Mucosa of rectum (tissue), 2 donors: Measurements from ENCODE around the gene TUBB6.

Experiments used
- H3K27ac ChIP-seq, 2 donors: one replicate each; pipeline ENCODE4 v1.7.0; 2013; ENCODE audit warnings: inconsistent platforms in 2 of 2, low read depth in 2 of 2, low read length in 2 of 2
- H3K27me3 ChIP-seq, 2 donors: one replicate each; pipeline ENCODE4 v1.7.0; 2013; ENCODE audit warnings: low read length in 2 of 2; ENCODE audit not compliant: control insufficient read depth in 2 of 2, insufficient read depth in 2 of 2
- H3K36me3 ChIP-seq, 2 donors: one replicate each; pipeline ENCODE4 v1.7.0; 2013; ENCODE audit warnings: low read length in 2 of 2; ENCODE audit not compliant: control insufficient read depth in 2 of 2, insufficient read depth in 2 of 2
- H3K4me1 ChIP-seq, 2 donors: one replicate each; pipeline ENCODE4 v1.7.0; 2013; ENCODE audit warnings: low read length in 2 of 2, mild to moderate bottlenecking in 1 of 2; ENCODE audit not compliant: control insufficient read depth in 2 of 2, insufficient read depth in 2 of 2
- H3K4me3 ChIP-seq, 2 donors: one replicate each; pipeline ENCODE4 v1.7.0; 2013; ENCODE audit warnings: low read length in 2 of 2
- H3K9ac ChIP-seq, 2 donors: one replicate each; pipeline ENCODE4 v1.7.0; 2013; ENCODE audit warnings: low read length in 2 of 2, low read depth in 1 of 2, mild to moderate bottlenecking in 1 of 2
- H3K9me3 ChIP-seq, 2 donors: one replicate each; pipeline ENCODE4 v1.7.0; 2013; ENCODE audit warnings: low read length in 2 of 2; ENCODE audit not compliant: control insufficient read depth in 2 of 2
- donor health status: healthy.
- donor health status: Normal muscosa, but diverticular disease.

Gene TUBB6

DNA sequence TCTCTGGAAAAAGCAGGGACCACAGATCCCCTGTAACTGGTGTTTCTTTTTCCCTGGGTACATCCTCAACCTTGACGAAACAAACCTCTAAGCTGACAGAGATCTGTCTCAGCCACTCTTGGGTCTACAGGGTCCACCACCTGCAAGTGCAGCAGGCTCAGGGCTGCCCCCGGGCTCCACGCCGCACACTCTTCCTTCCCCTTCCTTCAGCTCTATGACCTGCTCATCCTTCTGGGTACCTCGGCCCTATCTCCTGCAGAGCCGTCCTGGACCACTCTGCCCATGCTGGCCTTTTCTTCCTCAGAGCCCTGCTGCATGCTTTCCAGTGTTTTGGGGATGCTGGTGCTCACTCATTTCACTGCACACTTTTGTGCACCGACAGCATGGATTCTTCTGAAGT is 27.5 kb downstream of the TUBB6 start:
- no peak overlapping the region for H3K27ac ChIP-seq
- no peaks in the 10 kb centered on the region for H3K9me3 ChIP-seq
- H3K9ac ChIP-seq = no peak overlapping the region
- no peaks in the 10 kb centered on the region for H3K4me1 ChIP-seq
- peaks cover 36 to 46% of the 10 kb centered on the region in 2 donors for H3K36me3 ChIP-seq
- H3K4me3 ChIP-seq = no peak overlapping the region
- H3K27me3 ChIP-seq = no peaks in the 10 kb centered on the region

DNA sequence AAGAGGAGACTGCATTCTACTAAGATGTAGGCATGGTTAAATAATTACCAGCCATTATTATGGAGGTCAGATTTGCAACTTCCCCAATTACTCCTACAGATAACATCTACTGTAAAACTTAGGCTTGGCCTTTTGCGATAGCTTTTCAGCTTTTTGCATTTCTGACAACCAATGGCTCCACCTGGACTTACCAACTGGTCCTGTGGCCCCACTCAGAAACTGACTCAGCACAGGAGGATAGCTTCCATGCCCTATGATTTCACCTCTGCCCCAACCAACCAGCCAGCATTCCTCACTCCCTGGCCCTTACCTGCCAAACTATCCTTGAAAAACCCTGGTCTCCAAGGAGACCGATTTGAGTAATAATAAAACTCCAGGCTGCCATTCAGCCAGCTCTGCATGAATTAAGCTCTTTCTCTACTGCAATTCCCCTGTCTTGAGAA is 28.2 kb downstream of the TUBB6 start:
- H3K9me3 ChIP-seq = no peaks in the 10 kb centered on the region
- H3K27me3 ChIP-seq = no peaks in the 10 kb centered on the region
- H3K4me1 ChIP-seq = no peaks in the 10 kb centered on the region
- no peak overlapping the region for H3K9ac ChIP-seq
- no peak overlapping the region for H3K27ac ChIP-seq
- H3K36me3 ChIP-seq = peaks cover 37 to 41% of the 10 kb centered on the region in 2 donors
- H3K4me3 ChIP-seq = no peak overlapping the region

DNA sequence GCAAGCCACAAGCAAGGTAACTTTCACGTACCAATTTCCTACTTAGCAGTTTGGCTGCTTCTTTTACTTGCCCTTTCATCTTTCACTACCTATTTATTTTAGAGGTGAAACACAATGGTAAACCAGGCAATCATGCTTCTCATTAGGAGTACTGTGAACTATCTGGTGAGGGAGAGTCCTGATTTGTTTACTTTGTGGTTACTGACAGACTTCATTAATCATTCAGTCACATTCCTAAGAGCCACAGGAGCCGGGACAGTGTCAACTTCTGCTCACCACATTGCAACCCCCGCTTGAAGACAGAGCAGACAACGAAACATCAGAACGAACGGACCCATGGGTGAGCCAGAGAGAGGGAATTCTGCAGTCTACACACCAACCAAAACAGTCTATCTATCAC is 28.8 kb downstream of the TUBB6 start:
- H3K9me3 ChIP-seq = no peaks in the 10 kb centered on the region
- H3K36me3 ChIP-seq = peaks cover 44 to 48% of the 10 kb centered on the region in 2 donors
- H3K27me3 ChIP-seq = no peaks in the 10 kb centered on the region
- H3K27ac ChIP-seq = no peak overlapping the region
- no peaks in the 10 kb centered on the region for H3K4me1 ChIP-seq
- H3K4me3 ChIP-seq = no peak overlapping the region
- H3K9ac ChIP-seq = no peak overlapping the region

DNA sequence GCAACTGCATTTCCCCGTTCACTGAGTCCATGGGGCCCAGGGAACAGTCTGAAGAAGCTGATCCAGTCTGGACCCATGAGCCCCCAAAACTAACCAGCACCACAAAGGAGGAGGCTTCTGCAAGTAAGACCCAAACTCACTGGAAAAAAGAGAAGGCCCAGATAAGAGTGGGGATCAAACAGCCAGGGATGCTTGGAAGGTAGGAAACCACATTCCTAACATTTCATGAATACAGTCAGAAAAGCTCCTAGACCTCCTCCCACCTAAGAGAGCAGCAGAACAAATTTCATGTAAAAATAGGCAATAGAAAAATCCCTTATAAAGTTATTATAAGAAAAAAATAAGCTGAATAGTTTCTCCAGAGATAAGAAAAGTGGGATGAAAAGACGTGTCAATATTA is 30.3 kb downstream of the TUBB6 start:
- Histone ChIP-seq H3K36me3 (peaks cover 58 to 59% of the 10 kb centered on the region in 2 donors), H3K9me3 (no peaks in the 10 kb centered on the region), H3K27ac (no peak overlapping the region)

DNA sequence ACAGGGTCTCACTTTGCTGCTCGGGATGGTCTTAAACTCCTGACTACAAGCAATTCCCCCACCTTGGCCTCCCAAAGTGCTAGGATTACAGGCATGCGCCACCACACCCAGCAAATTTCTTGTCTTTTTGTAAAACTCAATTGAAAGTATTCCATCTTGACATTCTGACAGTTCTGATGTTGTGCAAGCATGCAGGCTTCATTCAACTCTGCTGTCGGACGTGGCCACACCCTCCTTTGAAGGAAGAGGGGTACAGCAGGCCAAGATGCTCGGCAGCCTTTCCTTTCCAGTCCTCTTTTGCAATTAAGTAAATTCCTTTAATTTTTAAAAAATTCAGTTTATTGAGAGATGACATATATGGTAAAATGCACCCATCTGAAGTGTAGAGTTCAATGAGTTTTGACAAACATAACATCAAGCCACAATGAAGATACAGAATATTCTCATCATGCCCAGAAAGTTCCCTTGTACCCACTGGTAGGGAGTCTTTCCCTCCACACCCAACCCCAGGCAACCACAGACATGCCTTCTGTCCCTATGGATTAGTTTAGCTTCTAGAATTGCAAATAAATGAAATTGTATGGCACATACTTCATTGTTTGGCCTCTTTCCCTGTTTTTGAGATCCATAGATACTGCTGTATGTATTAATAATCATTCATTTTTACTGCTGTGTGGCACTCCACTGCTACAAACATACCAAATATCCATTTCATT is 33.1 kb downstream of the TUBB6 start:
- H3K27ac ChIP-seq = no peak overlapping the region
- peaks cover 58 to 66% of the 10 kb centered on the region in 2 donors for H3K36me3 ChIP-seq

More for the DNA sequence above, 30.3 kb downstream of the TUBB6 start:
- Histone ChIP-seq H3K9ac (no peak overlapping the region), H3K4me1 (no peaks in the 10 kb centered on the region), H3K4me3 (no peak overlapping the region), H3K27me3 (no peaks in the 10 kb centered on the region)

DNA sequence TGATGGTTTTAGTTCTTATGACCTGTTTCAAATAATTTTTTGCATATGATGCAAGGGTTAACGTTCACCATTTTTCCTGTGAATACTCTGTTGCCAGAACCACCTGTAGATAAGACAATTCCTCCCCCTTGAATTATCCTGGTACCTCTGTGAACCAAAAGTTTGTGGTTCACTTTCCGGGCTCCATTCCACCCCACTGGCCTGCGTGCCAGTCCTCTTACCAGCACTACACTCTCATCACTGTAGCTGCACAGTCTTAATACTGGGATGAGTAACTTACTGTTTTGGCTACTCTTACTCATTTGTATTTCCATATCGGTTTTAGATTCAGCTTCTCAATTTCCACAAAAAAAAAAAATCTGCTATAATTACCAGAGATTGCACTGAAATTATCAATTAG is 34.6 kb downstream of the TUBB6 start:
- H3K9ac ChIP-seq = no peak overlapping the region
- peaks cover 55 to 64% of the 10 kb centered on the region in 2 donors for H3K36me3 ChIP-seq
- no peaks in the 10 kb centered on the region for H3K27me3 ChIP-seq
- no peak overlapping the region for H3K27ac ChIP-seq
- no peaks in the 10 kb centered on the region for H3K4me1 ChIP-seq
- H3K4me3 ChIP-seq = no peak overlapping the region
- H3K9me3 ChIP-seq = no peaks in the 10 kb centered on the region

More for the DNA sequence above, 33.1 kb downstream of the TUBB6 start:
- no peaks in the 10 kb centered on the region for H3K4me1 ChIP-seq
- no peaks in the 10 kb centered on the region for H3K27me3 ChIP-seq
- H3K4me3 ChIP-seq = no peak overlapping the region
- no peak overlapping the region for H3K9ac ChIP-seq
- H3K9me3 ChIP-seq = no peaks in the 10 kb centered on the region

DNA sequence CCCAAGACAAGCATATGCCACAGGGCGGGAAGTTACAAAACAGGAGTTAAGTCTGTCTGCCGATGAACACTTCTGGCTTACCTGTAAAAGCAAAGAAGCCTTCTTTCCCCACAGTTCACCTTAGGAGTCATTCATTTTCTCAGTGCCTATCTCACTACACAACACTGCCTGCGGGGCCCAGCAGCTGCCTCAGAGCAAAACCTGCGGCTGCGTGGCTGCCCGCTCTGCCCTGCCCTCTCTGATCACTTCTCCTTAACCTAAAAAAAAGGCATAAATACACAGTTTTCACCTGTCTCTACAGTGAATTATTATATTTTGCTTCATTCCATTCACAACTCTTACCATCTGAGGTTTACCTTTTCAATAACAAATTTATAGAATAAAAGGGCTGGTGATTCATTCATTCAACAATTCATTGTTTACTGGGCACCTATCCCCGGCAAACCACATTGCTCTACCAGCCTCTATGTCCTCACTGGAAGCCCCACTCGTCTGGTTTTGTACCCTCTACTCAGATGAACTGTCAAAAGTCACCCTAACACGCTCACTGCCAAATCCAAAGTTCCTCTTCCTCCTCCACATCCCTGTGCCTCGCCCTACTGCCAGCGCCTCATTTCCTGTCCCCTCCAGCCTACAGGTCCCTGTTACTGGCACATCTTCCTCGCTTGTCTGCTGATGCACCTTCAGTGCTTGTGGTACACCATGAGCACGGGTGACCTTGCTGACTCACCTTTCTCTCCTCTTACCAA is 37.6 kb downstream of the TUBB6 start:
- Histone ChIP-seq H3K27ac (no peak overlapping the region), H3K9me3 (no peaks in the 10 kb centered on the region), H3K4me1 (peaks cover 0 to 2% of the 10 kb centered on the region in 2 donors), H3K4me3 (no peak overlapping the region), H3K27me3 (no peaks in the 10 kb centered on the region), H3K36me3 (peaks cover 67 to 70% of the 10 kb centered on the region in 2 donors), H3K9ac (no peak overlapping the region)

DNA sequence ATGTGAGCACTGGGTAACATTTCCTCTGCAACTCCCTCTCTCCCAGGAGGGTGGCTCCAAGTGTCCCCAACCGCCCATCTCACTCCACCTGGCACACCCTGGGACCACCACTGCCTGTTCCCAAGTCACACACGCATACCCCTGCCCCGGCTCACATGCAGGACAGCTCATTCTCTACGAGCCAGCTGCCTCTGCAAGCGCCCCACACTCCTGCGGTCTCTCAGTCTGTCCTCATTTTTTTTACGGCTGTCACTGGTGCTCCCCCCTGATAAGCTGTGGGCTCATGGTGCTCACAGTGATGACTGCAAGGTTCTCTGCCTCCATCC is 38.2 kb downstream of the TUBB6 start:
- Histone ChIP-seq H3K9ac (no peak overlapping the region), H3K27ac (no peak overlapping the region), H3K4me3 (no peak overlapping the region), H3K27me3 (no peaks in the 10 kb centered on the region), H3K9me3 (no peaks in the 10 kb centered on the region), H3K36me3 (peaks cover 71 to 72% of the 10 kb centered on the region in 2 donors), H3K4me1 (peaks cover 0 to 2% of the 10 kb centered on the region in 2 donors)

DNA sequence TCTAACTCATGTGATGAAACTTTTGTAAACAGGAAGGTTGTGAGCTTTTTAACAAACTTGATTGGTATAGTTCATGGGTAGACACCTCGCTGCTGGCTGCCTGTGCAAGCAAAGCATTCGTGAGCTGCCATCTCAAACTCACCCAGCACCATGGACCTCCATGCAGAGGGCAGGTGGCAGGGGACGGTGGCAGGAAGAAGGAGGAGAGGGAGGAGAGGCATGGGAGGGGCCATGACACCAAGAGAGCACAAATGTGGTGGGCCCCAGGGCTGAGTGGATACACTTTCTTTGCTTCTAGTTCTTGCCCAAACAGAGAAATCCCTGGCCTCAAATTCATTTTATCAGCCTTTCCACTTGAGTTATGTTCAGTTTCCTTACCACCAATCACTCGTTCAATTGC is 39.9 kb downstream of the TUBB6 start:
- no peak overlapping the region for H3K9ac ChIP-seq

DNA sequence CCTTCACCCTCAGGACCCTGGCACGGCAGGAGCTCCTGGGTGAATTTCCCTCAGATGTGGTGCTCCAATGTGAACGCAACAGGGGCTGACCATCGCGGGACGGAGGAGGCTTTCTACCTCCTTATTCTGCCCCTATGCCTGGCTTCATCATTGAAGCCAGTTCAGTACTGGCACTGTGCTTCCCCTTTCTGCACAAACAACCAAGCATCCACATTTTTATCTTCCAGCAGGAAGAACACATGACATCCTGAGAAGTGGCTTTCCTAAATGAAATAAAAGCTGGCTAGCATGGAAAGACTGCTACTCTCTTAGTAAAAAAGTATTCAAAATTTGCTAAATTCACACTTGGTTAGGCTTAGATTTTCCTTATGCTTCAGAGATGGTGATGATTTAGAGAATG is 44.1 kb downstream of the TUBB6 start:
- Histone ChIP-seq H3K4me3 (no peak overlapping the region), H3K27ac (no peak overlapping the region), H3K9ac (no peak overlapping the region), H3K36me3 (peaks cover 66 to 71% of the 10 kb centered on the region in 2 donors), H3K9me3 (no peaks in the 10 kb centered on the region), H3K4me1 (peaks cover 0 to 2% of the 10 kb centered on the region in 2 donors), H3K27me3 (no peaks in the 10 kb centered on the region)

More for the DNA sequence above, 39.9 kb downstream of the TUBB6 start:
- Histone ChIP-seq H3K4me1 (peaks cover 0 to 2% of the 10 kb centered on the region in 2 donors), H3K4me3 (no peak overlapping the region), H3K9me3 (no peaks in the 10 kb centered on the region), H3K36me3 (peaks cover 67 to 70% of the 10 kb centered on the region in 2 donors), H3K27ac (no peak overlapping the region), H3K27me3 (no peaks in the 10 kb centered on the region)
